A549 (cell line): ENCODE measurements around the gene ABCC4. TPM values are rescaled to one million over a fixed set of nuclear protein-coding genes. Genes with fewer than 3 reads are reported as not detected.

Source experiments
- ATAC-seq, 2 experiments: fragments of 200-7000 bp in 1 of 2; fragments of >200 bp in 1 of 2; cut with Nextera tagmentation in 1 of 2; cut with Tn5 transposase in 1 of 2; 3 replicates each; pipeline versions ENCODE4 v1.8.0 to v1.9.1; 2018 to 2020; ENCODE audit warnings: mild to moderate bottlenecking in 1 of 2, moderate library complexity in 1 of 2
- CTCF ChIA-PET: fragments of 300-600 bp; sonication (Branson Sonifier 250); formaldehyde crosslinking; extraction: SDS; loops from one replicate; lab custom pipeline; 2021; ENCODE audit warnings: antibody characterized with exemption, inconsistent platforms; lab: Yijun Ruan, JAX
- POLR2A ChIA-PET: fragments of 350-600 bp; formaldehyde crosslinking; extraction: SDS; loops from one replicate; lab custom pipeline; 2021; ENCODE audit warnings: antibody characterized with exemption, inconsistent platforms; lab: Yijun Ruan, JAX
- DNase-seq, 2 experiments: peaks; one replicate each; pipeline versions ENCODE4 v3.0.0 to v3.0.0-alpha.2; 2011 to 2016; ENCODE audit warnings: low read depth in 1 of 2, low spot score in 1 of 2
- FAIRE-seq: peaks from 2 replicates; lab custom pipeline; 2011; peaks lifted over from hg19 to GRCh38; lab: Jason Lieb, UNC
- H3K27ac ChIP-seq, 2 experiments: fragments of >200 bp; sonication (Bioruptor Twin); formaldehyde crosslinking; 3 replicates each; pipeline ENCODE4 v1.5.1; 2016 to 2017
- H3K4me1 ChIP-seq: fragments of >200 bp; sonication (Bioruptor Twin); formaldehyde crosslinking; 3 replicates; pipeline ENCODE4 v1.6.1; 2016
- H3K4me2 ChIP-seq: fragments of >200 bp; sonication (Bioruptor Twin); formaldehyde crosslinking; 3 replicates; pipeline ENCODE4 v1.6.1; 2016
- H3K4me3 ChIP-seq: fragments of >200 bp; sonication (Bioruptor Twin); formaldehyde crosslinking; 3 replicates; pipeline ENCODE4 v1.5.1; 2016
- H3K9me3 ChIP-seq: fragments of >200 bp; sonication (Bioruptor Twin); formaldehyde crosslinking; 3 replicates; pipeline ENCODE4 v1.6.1; 2016
- ATOH8 ChIP-seq: fragments of 250-450 bp; sonication (Bioruptor Pico); IDR thresholded peaks from 2 replicates; pipeline ENCODE4 v1.5.0; 2020; ENCODE audit warnings: low read depth, mild to moderate bottlenecking, moderate library complexity
- BCL3 ChIP-seq: fragments of >200 bp; sonication (Bioruptor Twin); formaldehyde crosslinking; IDR thresholded peaks from 3 replicates; pipeline ENCODE4 v1.6.1; 2016
- CEBPB ChIP-seq, 2 experiments: fragments of >200 bp in 1 of 2; sonication (Bioruptor Twin) in 1 of 2; formaldehyde crosslinking in 1 of 2; IDR thresholded peaks; 2 replicates each; pipeline ENCODE4 v1.6.1; 2012 to 2016
- CHD4 ChIP-seq: fragments of 200-600 bp; sonication (generic); IDR thresholded peaks from 2 replicates; pipeline ENCODE4 v1.6.1; 2016; ENCODE audit warnings: antibody characterized with exemption, mild to moderate bottlenecking, borderline replicate concordance
- EP300 ChIP-seq, 2 experiments: fragments of >200 bp; sonication (Bioruptor Twin); formaldehyde crosslinking; IDR thresholded peaks; 2 replicates in 1 of 2; 3 replicates in 1 of 2; pipeline ENCODE4 v1.6.1; 2016 to 2017
- FOSL2 ChIP-seq, 2 experiments: fragments of 450-650 bp in 1 of 2; fragments of >200 bp in 1 of 2; sonication (Bioruptor Twin) in 1 of 2; formaldehyde crosslinking; IDR thresholded peaks; 2 replicates each; pipeline versions ENCODE4 v1.5.0 to v1.6.1; 2016 to 2020; ENCODE audit warnings: mild to moderate bottlenecking in 1 of 2, moderate library complexity in 1 of 2
- GATA3 ChIP-seq: IDR thresholded peaks from 2 replicates; pipeline ENCODE4 v1.6.1; 2012; ENCODE audit warnings: borderline replicate concordance
- HES2 ChIP-seq: fragments of >200 bp; sonication (Bioruptor Twin); formaldehyde crosslinking; IDR thresholded peaks from 2 replicates; pipeline ENCODE4 v1.6.1; 2016
- HOXA7 ChIP-seq: fragments of 250-450 bp; sonication (Bioruptor Pico); IDR thresholded peaks from 2 replicates; pipeline ENCODE4 v1.5.0; 2020; ENCODE audit warnings: mild to moderate bottlenecking, moderate library complexity
- HOXB13 ChIP-seq: fragments of 250-450 bp; sonication (Bioruptor Pico); IDR thresholded peaks from 2 replicates; pipeline ENCODE4 v1.5.0; 2020; ENCODE audit warnings: low read depth, mild to moderate bottlenecking, moderate library complexity
- HOXB5 ChIP-seq: fragments of 250-450 bp; sonication (Bioruptor Pico); IDR thresholded peaks from 2 replicates; pipeline ENCODE4 v1.5.0; 2020; ENCODE audit warnings: mild to moderate bottlenecking, moderate library complexity
- JUN ChIP-seq, 2 experiments: fragments of >200 bp; sonication (Bioruptor Twin); formaldehyde crosslinking; IDR thresholded peaks; 2 replicates in 1 of 2; 3 replicates in 1 of 2; pipeline ENCODE4 v1.6.1; 2016 to 2017
- JUNB ChIP-seq: fragments of >200 bp; sonication (Bioruptor Twin); formaldehyde crosslinking; IDR thresholded peaks from 2 replicates; pipeline ENCODE4 v1.6.1; 2016
- KDM1A ChIP-seq: fragments of 200-600 bp; sonication (generic); IDR thresholded peaks from 2 replicates; pipeline ENCODE4 v1.6.1; 2016; ENCODE audit warnings: low read depth, mild to moderate bottlenecking
- MAFK ChIP-seq: fragments of 450-650 bp; IDR thresholded peaks from 2 replicates; pipeline ENCODE4 v1.6.1; 2014; ENCODE audit not compliant: partially characterized antibody
- MAX ChIP-seq: IDR thresholded peaks from 2 replicates; pipeline ENCODE4 v1.6.1; 2012
- MAZ ChIP-seq: fragments of 150-350 bp; IDR thresholded peaks from 2 replicates; pipeline ENCODE4 v1.6.1; 2014; ENCODE audit warnings: antibody characterized with exemption, low read depth, low read length, borderline replicate concordance
- NFE2L2 ChIP-seq: fragments of 150-350 bp; conservative IDR thresholded peaks from 2 replicates; pipeline ENCODE4 v1.6.1; 2014; ENCODE audit warnings: low read length
- PBX3 ChIP-seq: IDR thresholded peaks from 2 replicates; pipeline ENCODE4 v1.6.1; 2012
- RAD21 ChIP-seq, 2 experiments: fragments of >200 bp in 1 of 2; sonication (Bioruptor Twin) in 1 of 2; formaldehyde crosslinking in 1 of 2; IDR thresholded peaks in 1 of 2; conservative IDR thresholded peaks in 1 of 2; 2 replicates in 1 of 2; 3 replicates in 1 of 2; pipeline ENCODE4 v1.6.1; 2012 to 2018; ENCODE audit warnings: inconsistent platforms in 1 of 2
- RARB ChIP-seq: fragments of 250-450 bp; sonication (Bioruptor Pico); IDR thresholded peaks from 2 replicates; pipeline ENCODE4 v1.8.0; 2021; ENCODE audit warnings: mild to moderate bottlenecking, moderate library complexity
- RFX5 ChIP-seq: fragments of 450-650 bp; IDR thresholded peaks from 2 replicates; pipeline ENCODE4 v1.7.1; 2014; ENCODE audit warnings: antibody characterized with exemption, mild to moderate bottlenecking, moderate library complexity
- RNF2 ChIP-seq: fragments of 200-600 bp; sonication (generic); IDR thresholded peaks from 2 replicates; pipeline ENCODE4 v1.6.1; 2016; ENCODE audit warnings: low read depth, mild to moderate bottlenecking, antibody characterized with exemption, moderate library complexity, borderline replicate concordance
- WGBS: methylation state at CpG from one replicate; pipeline ENCODE4 v1.1.6; 2017; ENCODE audit errors: missing lambda C conversion rate; 5-methylcytosine and 5-hydroxymethylcytosine counted together
- polyA plus RNA-seq, 4 experiments: library from polyadenylated mRNA; depleted of rRNA in 3 of 4; stranded (reverse); fragments of >200 nt; fragmentation: RNase III in 1 of 4; extraction: RNeasy Plus Mini Kit Qiagen cat#74134 plus additional on column Dnase treatment in 1 of 4; gene quantifications; 2 replicates in 3 of 4; 3 replicates in 1 of 4; pipeline ENCODE4 v1.2.3, GENCODE V29; 2011 to 2017

Gene ABCC4
- polyA plus RNA-seq, 2 of the 4 experiments (the other 2 are of a cell fraction) = 23.5 to 56.2 TPM

- TF ChIP-seq ATOH8 (CRISPR knock-in tag) (peak; percentile 44; the same call in 1 of the 2 replicates), KDM1A (no peak), JUN (IDR thresholded peaks at IDR 0.05) (peak; percentile 89 to 92; a peak in 4 of 5 replicates), GATA3 (peak; percentile 99), RNF2 (no peak), EP300 (IDR thresholded peaks at IDR 0.05) (peak; percentile 90 to 95), MAX (peak; percentile 72; the same call in 1 of the 2 replicates), MAZ (no peak), HOXA7 (CRISPR knock-in tag) (peak; percentile 31; the same call in 1 of the 2 replicates), NFE2L2 (0 out of 2 replicates have a peak, but pooled peaks have one; percentile 20), RARB (peak; percentile 84; the same call in 1 of the 2 replicates), FOSL2 (IDR thresholded peaks at IDR 0.05) (peak; percentile 90), FOSL2 (CRISPR knock-in tag; IDR thresholded peaks at IDR 0.05) (peak; percentile 97), HOXB5 (CRISPR knock-in tag) (peak; percentile 93), HOXB13 (CRISPR knock-in tag) (peak; percentile 60; the same call in 1 of the 2 replicates), RFX5 (no peak), CEBPB (IDR thresholded peaks at IDR 0.05) (peak; percentile 43 to 82; a peak in 3 of 4 replicates), JUNB (peak; percentile 98), HES2 (no peak), MAFK (peak; percentile 79), BCL3 (peak; percentile 81; the same call in 2 of the 3 replicates), PBX3 (peak; percentile 61; the same call in 1 of the 2 replicates), CHD4 (no peak), RAD21 (conservative IDR thresholded peaks at IDR 0.05 in 1 of 2, IDR thresholded peaks at IDR 0.05 in 1 of 2) (peak; percentile 4 to 36; a peak in 2 of 5 replicates)
- TF ChIP-seq, all 56 proteins: peak for 17
- Histone ChIP-seq H3K9me3 (peaks cover 29% of the 10 kb centered on the region), H3K4me2 (peak overlapping the region; percentile 82), H3K27ac (peak overlapping the region; percentile 93 to 99), H3K4me3 (0 out of 3 replicates have a peak overlapping the region, but pooled peaks have one; percentile 6), H3K4me1 (peaks cover 32% of the 10 kb centered on the region)
- POLR2A ChIA-PET = interaction anchor here (0.8 to 1.2 kb wide), 3 partner anchors 14 to 132 kb away, joined by 4 to 7 read pairs (median 6); no protein-coding TSS in a partner anchor
- peak; percentile 89 to 91 for ATAC-seq
- under 1% methylated on average over 7 of the region's 7 CpGs for WGBS
- CTCF ChIA-PET = interaction anchor here (0.6 to 1.4 kb wide), 6 partner anchors 17 to 950 kb away, joined by 3 to 8 read pairs (median 4); no protein-coding TSS in a partner anchor
- peak; percentile 66 to 98 for DNase-seq
- peak; percentile 63 for FAIRE-seq
These were observed 200.5 kb downstream of the ABCC4 start for GRCh38 chr13:95100525-95101433.
